ENCODE measurements around the gene MLH1.

DNA sequence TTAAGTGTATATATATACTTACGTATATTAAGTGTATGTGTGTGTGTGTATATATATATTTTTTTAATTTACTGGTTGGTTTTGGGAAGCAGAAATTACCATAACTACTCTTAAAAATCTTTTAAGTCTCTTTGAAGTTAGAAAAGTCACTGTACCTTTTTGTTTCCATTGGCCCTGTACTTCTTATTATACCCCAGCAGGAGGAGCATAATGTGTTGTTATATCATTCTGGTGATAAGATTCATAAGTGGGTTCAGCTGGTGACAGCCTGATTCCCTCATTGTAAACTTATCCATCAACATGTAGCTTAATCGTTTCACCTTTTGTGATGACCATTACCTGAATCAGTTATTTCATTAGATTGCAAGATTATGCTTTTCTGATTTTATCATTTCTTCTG, 30.8 kb downstream of the MLH1 start:
- TF ChIP-seq SIN3A (IDR thresholded peaks at IDR 0.05; ENCODE audit: borderline replicate concordance, insufficient read depth, low read length) (no peak), POLR2AphosphoS5 (IDR thresholded peaks at IDR 0.05; ENCODE audit: low read depth, low read length) (no peak), TAF1 (IDR thresholded peaks at IDR 0.05; ENCODE audit: borderline replicate concordance, insufficient read depth, low read length) (no peak), FOXP2 (optimal IDR thresholded peaks at IDR 0.05; ENCODE audit: borderline replicate concordance, extremely low read depth, extremely low read length, insufficient read depth) (no peak)
- TF ChIP-seq, protein P1, sequence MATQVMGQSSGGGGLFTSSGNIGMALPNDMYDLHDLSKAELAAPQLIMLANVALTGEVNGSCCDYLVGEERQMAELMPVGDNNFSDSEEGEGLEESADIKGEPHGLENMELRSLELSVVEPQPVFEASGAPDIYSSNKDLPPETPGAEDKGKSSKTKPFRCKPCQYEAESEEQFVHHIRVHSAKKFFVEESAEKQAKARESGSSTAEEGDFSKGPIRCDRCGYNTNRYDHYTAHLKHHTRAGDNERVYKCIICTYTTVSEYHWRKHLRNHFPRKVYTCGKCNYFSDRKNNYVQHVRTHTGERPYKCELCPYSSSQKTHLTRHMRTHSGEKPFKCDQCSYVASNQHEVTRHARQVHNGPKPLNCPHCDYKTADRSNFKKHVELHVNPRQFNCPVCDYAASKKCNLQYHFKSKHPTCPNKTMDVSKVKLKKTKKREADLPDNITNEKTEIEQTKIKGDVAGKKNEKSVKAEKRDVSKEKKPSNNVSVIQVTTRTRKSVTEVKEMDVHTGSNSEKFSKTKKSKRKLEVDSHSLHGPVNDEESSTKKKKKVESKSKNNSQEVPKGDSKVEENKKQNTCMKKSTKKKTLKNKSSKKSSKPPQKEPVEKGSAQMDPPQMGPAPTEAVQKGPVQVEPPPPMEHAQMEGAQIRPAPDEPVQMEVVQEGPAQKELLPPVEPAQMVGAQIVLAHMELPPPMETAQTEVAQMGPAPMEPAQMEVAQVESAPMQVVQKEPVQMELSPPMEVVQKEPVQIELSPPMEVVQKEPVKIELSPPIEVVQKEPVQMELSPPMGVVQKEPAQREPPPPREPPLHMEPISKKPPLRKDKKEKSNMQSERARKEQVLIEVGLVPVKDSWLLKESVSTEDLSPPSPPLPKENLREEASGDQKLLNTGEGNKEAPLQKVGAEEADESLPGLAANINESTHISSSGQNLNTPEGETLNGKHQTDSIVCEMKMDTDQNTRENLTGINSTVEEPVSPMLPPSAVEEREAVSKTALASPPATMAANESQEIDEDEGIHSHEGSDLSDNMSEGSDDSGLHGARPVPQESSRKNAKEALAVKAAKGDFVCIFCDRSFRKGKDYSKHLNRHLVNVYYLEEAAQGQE (IDR thresholded peaks at IDR 0.05; ENCODE audit: insufficient read depth in 1 of 2, low read depth in 2 of 2, low read length in 2 of 2) = no peak
